ENCODE results near the gene MPP3. TPM values are rescaled to one million over a fixed set of nuclear protein-coding genes. Genes with fewer than 3 reads are reported as not detected.

MPP3 gene
- total RNA-seq, 1 donor from 2014 or later = 5.9 TPM

GRCh38 chr17:43788540-43788939, 44.4 kb downstream of the MPP3 start:
- no peaks in the 10 kb centered on the region for H3K9me3 Mint-ChIP-seq (ENCODE audit: unreplicated experiment)
- peaks cover 5% of the 10 kb centered on the region for H3K4me1 Mint-ChIP-seq (ENCODE audit: unreplicated experiment)
- no peak overlapping the region for H3K4me3 Mint-ChIP-seq (ENCODE audit: unreplicated experiment)
- DNase-seq (ENCODE audit: extremely low spot score, unreplicated experiment) = no peak
- peaks cover 4% of the 10 kb centered on the region for H3K27me3 Mint-ChIP-seq (ENCODE audit: unreplicated experiment)
- no peak for TF ChIP-seq CTCF (IDR thresholded peaks at IDR 0.05)
- no peak overlapping the region for H3K27ac Mint-ChIP-seq (ENCODE audit: unreplicated experiment)
- no peaks in the 10 kb centered on the region for H3K36me3 Mint-ChIP-seq (ENCODE audit: unreplicated experiment)

GRCh38 chr17:43787728-43788127, 45.2 kb downstream of the MPP3 start:
- Mint-ChIP-seq H3K4me1 (ENCODE audit: unreplicated experiment) (peaks cover 5% of the 10 kb centered on the region), H3K9me3 (ENCODE audit: unreplicated experiment) (no peaks in the 10 kb centered on the region), H3K36me3 (ENCODE audit: unreplicated experiment) (no peaks in the 10 kb centered on the region), H3K27ac (ENCODE audit: unreplicated experiment) (no peak overlapping the region), H3K4me3 (ENCODE audit: unreplicated experiment) (no peak overlapping the region), H3K27me3 (ENCODE audit: unreplicated experiment) (peaks cover 4% of the 10 kb centered on the region)
- no peak for DNase-seq (ENCODE audit: extremely low spot score, unreplicated experiment)
- TF ChIP-seq CTCF (IDR thresholded peaks at IDR 0.05) = no peak

GRCh38 chr17:43784628-43785101, 48.3 kb downstream of the MPP3 start:
- Mint-ChIP-seq H3K27me3 (ENCODE audit: unreplicated experiment) (peaks cover 6% of the 10 kb centered on the region), H3K36me3 (ENCODE audit: unreplicated experiment) (no peaks in the 10 kb centered on the region), H3K27ac (ENCODE audit: unreplicated experiment) (no peak overlapping the region), H3K9me3 (ENCODE audit: unreplicated experiment) (no peaks in the 10 kb centered on the region), H3K4me1 (ENCODE audit: unreplicated experiment) (peaks cover 5% of the 10 kb centered on the region), H3K4me3 (ENCODE audit: unreplicated experiment) (no peak overlapping the region)
- DNase-seq (ENCODE audit: extremely low spot score, unreplicated experiment) = no peak
- no peak for TF ChIP-seq CTCF (IDR thresholded peaks at IDR 0.05)

GRCh38 chr17:43784068-43784467, 48.9 kb downstream of the MPP3 start:
- H3K27me3 Mint-ChIP-seq (ENCODE audit: unreplicated experiment) = peaks cover 6% of the 10 kb centered on the region
- no peak for TF ChIP-seq CTCF (IDR thresholded peaks at IDR 0.05)
- no peak overlapping the region for H3K27ac Mint-ChIP-seq (ENCODE audit: unreplicated experiment)
- no peaks in the 10 kb centered on the region for H3K9me3 Mint-ChIP-seq (ENCODE audit: unreplicated experiment)
- peaks cover 8% of the 10 kb centered on the region for H3K4me1 Mint-ChIP-seq (ENCODE audit: unreplicated experiment)
- H3K4me3 Mint-ChIP-seq (ENCODE audit: unreplicated experiment) = no peak overlapping the region
- DNase-seq (ENCODE audit: extremely low spot score, unreplicated experiment) = no peak
- H3K36me3 Mint-ChIP-seq (ENCODE audit: unreplicated experiment) = no peaks in the 10 kb centered on the region

- no peak for TF ChIP-seq CTCF (IDR thresholded peaks at IDR 0.05)
- Mint-ChIP-seq H3K4me1 (ENCODE audit: unreplicated experiment) (peaks cover 9% of the 10 kb centered on the region), H3K27ac (ENCODE audit: unreplicated experiment) (no peak overlapping the region), H3K27me3 (ENCODE audit: unreplicated experiment) (peaks cover 4% of the 10 kb centered on the region), H3K4me3 (ENCODE audit: unreplicated experiment) (no peak overlapping the region), H3K9me3 (ENCODE audit: unreplicated experiment) (no peaks in the 10 kb centered on the region), H3K36me3 (ENCODE audit: unreplicated experiment) (no peaks in the 10 kb centered on the region)
- DNase-seq (ENCODE audit: extremely low spot score, unreplicated experiment) = no peak
These were observed 49.8 kb downstream of the MPP3 start for GRCh38 chr17:43782913-43783680.

All from osteocyte (in vitro differentiated cells).